Gastrocnemius medialis (tissue), 4 donors: Measurements from ENCODE around the gene PIGZ.

ENCODE experiments used
- POLR2A ChIP-seq, 2 donors: fragments of 450-650 bp; IDR thresholded peaks; one replicate each; pipeline ENCODE4 v1.6.1; 2017; ENCODE audit warnings: antibody characterized with exemption in 2 of 2, mild to moderate bottlenecking in 2 of 2, moderate library complexity in 2 of 2
- TF ChIP-seq, protein P1 (sequence below), 5 experiments: fragments of 450-650 bp in 3 of 5; fragments of 200-600 bp in 2 of 5; sonication (generic) in 2 of 5; IDR thresholded peaks in 4 of 5; conservative IDR thresholded peaks in 1 of 5; 1 replicate in 4 of 5; 2 replicates in 1 of 5; pipeline ENCODE4 v1.5.1; 2016 to 2019; ENCODE audit warnings: antibody characterized with exemption in 5 of 5, mild to moderate bottlenecking in 3 of 5, moderate library complexity in 3 of 5

GRCh38 chr3:196962108-196962929, 6.3 kb downstream of the PIGZ start:
- TF ChIP-seq, protein P1, sequence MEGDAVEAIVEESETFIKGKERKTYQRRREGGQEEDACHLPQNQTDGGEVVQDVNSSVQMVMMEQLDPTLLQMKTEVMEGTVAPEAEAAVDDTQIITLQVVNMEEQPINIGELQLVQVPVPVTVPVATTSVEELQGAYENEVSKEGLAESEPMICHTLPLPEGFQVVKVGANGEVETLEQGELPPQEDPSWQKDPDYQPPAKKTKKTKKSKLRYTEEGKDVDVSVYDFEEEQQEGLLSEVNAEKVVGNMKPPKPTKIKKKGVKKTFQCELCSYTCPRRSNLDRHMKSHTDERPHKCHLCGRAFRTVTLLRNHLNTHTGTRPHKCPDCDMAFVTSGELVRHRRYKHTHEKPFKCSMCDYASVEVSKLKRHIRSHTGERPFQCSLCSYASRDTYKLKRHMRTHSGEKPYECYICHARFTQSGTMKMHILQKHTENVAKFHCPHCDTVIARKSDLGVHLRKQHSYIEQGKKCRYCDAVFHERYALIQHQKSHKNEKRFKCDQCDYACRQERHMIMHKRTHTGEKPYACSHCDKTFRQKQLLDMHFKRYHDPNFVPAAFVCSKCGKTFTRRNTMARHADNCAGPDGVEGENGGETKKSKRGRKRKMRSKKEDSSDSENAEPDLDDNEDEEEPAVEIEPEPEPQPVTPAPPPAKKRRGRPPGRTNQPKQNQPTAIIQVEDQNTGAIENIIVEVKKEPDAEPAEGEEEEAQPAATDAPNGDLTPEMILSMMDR (IDR thresholded peaks at IDR 0.05 in 4 of 5, conservative IDR thresholded peaks at IDR 0.05 in 1 of 5) = no peak
- TF ChIP-seq POLR2A (IDR thresholded peaks at IDR 0.05) = no peak
